GM18511 (cell line): ENCODE measurements around the gene TOB2.
A peak's percentile ranks its signal among the peaks of the same experiment; 100 is the strongest.

Experiments
- ATAC-seq: cut with Tn5 transposase; IDR thresholded peaks from one replicate; pipeline ENCODE4 v1.9.1; 2021; ENCODE audit warnings: mild to moderate bottlenecking, moderate library complexity; ENCODE audit not compliant: unreplicated experiment

The TOB2 gene, protein sequence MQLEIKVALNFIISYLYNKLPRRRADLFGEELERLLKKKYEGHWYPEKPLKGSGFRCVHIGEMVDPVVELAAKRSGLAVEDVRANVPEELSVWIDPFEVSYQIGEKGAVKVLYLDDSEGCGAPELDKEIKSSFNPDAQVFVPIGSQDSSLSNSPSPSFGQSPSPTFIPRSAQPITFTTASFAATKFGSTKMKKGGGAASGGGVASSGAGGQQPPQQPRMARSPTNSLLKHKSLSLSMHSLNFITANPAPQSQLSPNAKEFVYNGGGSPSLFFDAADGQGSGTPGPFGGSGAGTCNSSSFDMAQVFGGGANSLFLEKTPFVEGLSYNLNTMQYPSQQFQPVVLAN

DNA sequence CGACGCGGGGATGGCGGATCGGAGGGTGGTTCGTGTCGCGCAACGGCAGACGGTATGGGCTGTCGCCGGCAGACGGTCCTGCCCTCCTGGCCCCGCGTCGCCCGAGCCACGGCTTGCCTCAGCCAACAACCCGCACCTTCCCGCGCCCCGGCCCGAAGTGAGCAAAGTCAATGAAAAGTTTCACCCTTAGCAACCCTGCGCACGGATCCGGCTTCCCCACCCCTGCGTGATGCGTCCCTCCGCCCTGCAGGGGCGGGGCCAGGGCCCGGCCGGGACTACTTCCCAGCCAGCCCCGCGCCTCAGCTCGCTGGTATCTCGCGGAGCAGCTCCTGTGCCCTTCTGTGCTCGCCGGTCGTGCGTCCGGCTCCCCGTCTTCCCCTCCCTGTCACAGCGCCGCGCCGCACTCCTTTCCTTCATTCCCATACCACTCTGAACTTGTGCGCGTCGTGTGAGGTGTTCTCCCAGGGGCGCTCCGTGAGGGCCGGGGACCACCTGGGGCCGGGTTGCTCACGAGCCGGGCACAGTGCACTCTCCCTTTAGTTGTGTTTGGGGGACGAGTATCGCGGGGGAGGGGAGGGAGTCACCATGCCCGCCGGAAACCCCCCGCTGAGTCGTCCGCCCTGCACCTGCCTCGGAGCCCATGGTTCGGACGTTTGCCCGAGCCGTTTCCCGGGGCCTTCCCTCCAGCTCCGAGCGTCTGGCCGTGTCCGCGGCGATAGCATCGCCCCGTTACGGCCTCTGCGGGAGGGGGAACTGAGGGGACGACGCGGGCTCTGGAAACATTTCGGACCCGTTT lies at the start of gene TOB2:
TSS of gene TOB2 (minus strand) at position 163 of the 796 bp plus-strand sequence. CDS start 9,456 bp downstream, outside the sequence.
- peak; percentile 40 for ATAC-seq

DNA sequence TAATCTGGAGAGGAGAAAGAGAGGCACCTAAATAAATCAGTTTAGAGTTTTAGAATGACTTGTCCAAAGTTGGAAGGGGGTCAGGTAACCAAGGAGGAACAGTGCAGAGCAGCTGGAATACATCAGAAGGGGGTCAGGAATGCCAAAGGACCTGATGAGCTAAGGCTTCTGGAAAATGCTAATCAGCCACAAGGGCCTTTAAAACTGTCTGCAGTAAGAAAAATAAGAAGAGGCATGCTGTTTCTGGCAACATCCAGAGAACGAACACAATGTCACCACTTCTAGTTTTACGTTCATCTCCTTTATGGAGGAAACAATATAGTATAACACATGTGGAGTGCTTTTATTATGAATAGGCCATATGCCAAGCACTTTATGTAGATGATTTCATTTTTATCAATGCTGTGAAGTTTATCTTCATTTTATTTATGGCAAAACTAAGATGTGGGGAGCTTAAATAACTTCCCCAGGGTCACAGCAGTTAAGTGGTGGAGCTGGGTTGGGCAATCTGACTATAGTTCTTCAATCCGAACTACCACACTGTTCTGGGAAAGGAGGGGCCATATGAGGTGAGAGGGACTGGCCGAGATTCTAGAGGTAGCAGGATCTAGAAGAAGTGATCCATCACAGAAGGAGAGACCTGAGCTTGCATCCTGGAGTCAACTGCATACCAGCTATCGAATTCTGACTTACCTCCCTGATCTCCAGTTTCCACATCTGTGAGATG lies 44.9 kb upstream of the TOB2 start:
- no peak for ATAC-seq

DNA sequence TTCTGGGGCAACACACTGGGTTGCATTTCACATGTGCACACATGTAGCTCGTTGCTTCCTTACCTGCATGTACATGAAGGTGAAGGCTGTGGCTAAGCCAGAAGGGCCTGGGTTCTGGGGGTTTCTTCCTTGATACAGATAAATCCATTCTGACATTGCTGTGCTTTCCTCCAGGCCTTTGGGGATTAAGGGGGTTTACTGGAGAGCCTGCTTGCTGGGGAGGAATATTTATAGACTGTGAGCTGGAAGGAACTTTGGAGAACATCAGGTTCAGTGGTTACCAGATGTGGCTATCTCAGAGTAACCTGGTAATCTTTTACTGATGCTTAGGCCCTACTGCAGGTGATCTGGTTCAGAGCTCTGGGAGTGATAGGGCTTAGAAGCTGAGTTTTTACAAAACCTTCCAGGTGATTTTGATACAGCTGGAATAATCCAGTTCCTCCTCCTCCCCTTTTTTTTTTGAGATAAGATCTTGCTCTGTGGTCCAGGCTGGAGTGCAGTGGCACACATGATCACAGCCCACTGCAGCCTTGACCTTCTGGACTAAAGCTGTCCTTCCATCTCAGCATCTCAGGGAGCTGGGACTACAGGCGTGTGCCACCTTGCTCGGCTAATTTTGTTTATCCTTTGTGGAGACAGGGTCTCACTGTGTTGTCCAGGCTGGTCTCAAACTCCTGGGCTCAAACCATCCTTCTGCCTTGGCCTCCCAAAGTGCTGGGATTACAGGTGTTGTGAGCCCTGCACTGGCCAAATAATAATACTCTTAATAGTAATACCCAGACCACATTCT lies 42.2 kb upstream of the TOB2 start:
- no peak for ATAC-seq

DNA sequence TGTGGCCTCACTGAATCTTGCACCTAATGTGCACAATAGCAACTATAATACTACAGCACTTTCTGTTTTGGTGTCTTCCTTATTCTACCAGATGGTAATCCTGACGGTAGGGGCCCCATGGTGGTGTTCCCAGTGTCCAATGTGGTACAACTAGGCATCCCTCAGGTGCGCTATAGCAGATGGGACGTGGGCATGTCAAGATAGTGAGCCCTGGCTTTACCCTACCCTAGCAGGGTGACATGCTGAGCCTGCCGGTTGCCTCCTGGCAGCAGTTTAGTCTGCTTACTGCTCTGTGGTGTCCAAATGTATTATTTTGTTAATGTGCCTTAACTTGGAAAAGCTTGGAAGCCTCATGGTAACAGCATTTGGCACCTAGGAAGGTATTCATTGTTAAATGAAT lies 41.5 kb upstream of the TOB2 start:
- no peak for ATAC-seq

DNA sequence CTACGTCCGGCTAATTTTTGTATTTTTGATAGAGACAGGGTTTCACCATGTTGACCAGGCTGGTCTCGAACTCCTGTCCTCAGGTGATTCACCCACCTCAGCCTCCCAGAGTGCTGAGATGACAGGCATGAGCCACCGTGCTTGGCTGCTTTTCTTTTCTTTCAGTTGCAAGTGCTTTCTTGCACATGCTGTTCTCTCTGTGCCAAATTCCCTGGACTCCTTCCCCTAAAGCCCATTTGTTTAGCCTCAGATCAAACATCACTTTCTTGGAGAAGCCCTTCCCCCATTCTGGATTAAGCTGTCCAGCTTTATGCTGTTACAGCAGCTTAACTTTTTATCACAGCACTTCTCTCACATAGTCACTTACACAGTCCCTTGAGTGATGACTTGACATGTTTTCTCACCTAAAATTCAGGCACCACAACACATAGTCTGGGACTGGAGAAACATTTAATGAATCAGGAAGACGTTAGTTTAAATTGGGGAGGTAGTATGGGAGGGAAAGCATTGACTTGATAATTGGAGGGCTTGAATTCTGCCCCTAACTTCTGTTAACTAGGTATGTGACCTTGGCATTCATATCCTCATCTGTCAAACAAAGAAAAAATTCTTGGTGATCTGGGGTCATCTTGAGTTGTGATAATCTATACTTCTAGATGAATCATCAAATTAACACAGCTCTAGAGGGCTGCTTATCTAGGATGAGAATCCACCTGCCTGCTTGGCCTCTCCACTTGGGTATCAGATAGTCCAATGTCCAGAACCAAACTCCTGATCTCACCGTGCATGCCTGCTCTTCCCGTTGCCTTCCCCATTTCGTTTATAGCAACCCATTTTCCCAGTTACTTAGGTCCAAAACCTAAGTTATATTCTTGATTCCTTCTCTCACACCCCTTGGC lies 40.7 kb upstream of the TOB2 start:
- ATAC-seq: no peak

DNA sequence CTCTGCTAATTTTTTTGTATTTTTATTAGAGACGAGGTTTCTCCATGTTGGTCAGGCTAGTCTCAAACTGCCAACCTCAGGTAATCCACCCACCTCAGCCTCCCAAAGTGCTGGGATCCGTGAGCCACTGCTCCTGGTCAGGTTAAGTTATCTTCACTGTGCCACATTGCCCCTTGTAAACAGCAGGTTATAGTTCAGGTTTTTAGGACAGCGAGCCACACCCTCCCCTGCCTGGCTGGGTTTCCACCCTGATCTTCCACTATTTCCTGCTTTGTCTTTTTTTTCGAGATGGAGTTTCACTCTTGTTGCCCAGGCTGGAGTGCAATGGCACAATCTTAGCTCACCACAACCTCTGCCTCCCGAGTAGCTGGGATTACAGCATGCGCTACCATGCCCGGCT lies 38.4 kb upstream of the TOB2 start:
- ATAC-seq: no peak

DNA sequence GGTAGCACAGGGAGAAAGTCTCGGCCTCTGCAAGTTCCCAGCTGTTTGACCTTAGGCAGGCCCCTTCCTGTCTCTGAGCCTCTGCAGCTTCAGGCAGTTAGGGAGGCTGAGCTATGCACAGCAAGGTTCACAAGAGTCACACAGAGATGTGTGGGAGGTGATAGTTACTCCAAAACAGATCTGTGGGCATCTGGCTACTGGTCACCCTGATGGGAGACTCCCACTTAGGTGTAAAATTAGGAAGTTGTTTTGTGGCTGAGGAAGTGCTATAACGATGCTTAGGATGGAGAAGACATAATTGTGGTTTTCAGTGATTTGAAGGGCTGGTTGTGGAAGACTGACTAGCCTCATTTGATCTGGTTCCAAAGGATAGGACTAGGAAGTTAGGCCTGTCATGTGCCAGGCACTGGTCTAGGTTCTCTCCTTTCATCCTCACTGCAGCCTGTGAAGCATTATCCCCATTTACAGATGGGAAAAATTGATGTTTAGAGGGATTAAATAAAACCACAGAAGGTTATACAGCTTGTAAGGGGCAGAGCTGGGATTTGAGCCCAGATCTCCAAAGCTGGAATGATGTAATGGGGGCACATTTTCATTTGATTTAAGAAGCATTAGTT lies 35.8 kb upstream of the TOB2 start:
- no peak for ATAC-seq

DNA sequence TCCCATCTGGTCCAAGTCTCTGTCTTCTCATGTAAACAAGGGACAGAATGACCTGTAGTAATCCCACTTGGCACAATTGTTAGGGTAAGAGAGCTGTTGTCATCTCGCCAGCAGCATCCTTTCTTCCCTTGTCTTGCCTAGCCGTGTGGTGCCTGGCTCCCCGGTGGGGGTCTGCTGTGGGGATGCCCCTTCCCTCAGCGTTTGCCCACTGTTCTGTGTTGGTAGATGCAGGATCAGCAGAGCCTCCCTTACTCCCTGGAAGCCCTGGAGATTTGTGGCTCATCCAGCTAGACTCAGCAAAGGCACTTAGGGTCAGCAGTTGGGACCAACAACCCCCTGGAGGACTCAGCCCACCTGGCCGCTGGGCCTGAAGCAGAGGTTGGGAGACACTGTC lies 35.3 kb upstream of the TOB2 start:
- ATAC-seq: no peak

DNA sequence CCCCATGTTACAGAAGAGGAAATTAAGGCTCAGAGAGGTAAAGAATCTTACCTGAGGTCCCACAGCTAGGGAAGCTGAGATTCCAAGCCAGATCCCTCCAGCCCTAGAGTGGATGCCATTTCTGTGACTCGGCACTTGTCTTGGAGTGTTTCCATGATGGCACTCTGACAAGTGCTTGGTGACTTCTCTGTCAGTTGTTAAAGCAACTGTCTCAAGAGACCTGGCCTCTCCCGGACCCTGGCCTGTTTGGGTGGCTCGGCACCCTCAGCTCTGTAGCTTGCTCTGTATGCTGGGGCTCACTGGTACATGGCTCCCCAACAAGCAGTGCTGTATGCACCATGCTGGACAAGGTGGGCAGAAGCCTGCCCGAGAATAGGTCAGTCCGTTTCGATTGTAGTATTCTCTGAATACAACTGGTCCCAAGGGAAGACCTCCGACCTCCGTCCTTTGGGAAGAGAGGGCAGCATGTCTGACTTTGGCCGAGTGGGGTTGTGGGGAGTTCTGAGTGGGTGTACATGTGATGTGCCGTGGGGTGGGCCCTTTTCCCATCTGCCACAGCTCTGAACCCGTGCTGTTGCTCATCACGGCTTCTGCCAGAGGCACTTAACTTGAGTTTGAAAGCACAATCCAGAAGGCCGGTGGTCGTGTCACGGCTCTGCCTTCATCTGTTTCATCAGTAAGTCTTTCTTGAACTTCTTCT lies 34.7 kb upstream of the TOB2 start:
- ATAC-seq: no peak

DNA sequence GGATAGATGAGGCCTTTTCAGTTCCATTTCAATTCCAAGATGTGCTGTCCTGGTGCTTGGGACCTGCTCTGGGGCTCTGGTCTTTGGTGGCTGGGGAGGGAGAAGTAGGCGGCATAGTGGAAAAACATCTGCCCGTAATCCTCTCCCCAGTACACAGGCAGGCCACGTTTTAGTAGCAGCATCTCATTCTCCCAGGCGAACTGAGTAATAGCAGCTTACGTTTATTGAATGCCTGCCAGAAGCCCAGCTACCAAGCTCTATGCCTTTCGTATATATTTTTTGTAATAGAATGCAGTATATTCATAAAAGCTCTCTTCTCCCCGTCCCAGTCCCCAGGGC lies 33.8 kb upstream of the TOB2 start:
- no peak for ATAC-seq

DNA sequence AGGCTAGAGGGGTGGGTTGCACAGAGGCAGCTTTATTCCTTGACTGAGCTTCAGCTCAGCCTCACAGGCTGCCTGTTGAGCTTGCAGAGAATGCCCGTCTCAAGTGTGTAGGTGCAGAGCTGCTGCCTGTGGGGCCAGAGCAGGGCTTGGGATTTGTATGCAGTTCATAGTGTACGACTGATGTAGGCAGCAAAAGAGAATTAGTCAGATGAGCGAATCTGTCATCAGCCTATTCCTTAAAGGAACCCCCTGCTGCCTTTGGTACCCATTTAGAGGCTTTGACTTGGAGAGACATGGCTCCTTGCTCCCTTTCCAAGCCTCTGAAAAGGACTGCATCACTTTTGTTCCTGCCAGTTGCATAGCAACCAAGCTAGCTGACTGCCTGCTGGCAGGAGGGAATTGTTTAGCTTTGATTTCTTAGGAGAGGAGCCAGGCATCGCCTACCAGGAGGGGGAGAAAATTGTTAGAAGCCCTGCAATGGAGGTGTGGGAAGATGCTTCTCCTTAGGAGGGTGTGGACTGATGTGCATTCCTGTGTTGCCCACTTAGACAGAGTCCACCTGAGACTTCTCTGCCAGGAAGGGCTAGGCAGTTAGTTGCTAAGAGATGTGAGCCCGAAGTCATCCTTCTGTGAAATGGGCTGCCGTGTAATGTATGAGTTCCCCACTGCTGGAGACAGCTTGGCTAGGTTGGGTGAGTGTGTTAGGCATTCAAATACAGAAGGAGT lies 33.2 kb upstream of the TOB2 start:
- no peak for ATAC-seq

DNA sequence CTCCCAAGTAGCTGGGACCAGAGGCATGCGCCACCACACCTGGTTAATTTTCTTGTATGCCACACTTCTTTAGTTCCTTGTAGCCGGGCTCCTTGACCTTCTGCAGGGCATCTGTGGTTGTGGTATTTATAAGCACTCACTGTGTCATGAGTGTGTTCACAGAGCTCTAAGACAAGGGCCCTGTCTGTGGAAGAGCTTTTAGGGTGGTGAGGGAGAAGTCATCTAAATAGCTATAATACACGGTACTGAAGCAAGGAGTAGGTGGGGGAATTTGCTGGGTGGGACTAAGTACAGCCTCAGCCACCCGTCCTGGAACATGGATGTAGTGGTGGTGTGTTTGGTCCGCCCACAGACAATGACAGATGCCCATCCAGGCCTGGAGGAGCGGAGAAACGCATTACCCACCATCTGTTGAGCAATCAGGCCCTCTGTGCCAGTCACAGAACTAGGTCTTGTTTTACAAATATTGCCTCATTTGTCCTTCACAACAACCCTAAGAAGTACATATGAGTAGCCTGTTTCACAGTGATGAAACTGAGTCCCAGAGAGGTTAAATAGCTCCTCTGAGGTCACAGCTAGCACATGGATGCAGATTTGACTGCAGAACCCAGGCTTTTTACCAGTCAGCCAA lies 32.4 kb upstream of the TOB2 start:
- ATAC-seq: no peak

DNA sequence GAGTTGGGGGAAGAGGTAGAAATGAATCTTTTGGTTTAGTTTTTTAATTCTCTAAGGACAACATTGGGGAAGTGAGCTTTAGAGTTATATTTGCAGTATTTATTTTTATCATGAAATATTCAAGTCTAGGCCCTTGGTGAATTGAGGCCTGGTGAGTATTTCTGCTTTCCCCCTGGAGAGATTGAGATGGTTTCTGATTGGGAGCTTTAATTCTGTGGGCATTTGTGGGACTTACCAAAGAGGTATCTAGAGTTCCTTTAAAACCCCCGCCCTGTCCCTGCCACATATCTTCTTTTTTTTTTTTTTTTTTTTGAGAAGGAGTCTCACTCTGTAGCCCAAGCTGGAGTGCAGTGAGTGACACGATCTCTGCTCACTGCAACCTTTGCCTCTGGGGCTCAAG lies 31.9 kb upstream of the TOB2 start:
- ATAC-seq: no peak

DNA sequence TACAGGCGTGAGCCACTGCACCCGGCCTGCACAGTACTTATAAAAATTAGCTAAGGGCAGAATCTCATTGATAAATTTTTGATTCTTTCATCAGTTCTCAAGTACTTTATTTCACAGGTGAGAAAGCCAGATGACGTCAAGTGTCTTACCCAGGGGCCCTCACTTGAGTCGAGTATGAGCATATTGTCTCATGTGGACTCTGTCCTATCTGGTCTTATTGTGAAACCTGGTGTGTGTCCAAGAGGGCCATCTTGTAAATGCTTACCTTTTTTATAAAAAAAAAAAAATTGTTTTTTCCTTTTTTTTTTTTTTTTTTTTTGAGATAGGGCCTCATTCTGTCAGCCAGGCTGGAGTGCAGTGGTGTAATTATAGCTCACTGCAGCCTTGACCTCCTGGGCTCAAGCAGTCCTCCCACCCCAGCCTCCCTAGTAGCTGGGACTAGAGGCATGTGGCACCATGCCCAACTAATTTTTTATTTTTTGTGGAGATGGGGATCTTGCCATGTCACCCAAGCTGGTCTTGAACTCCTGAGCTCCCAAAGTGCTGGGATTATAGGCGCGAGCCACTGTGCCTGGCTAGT lies 28.4 kb upstream of the TOB2 start:
- ATAC-seq: no peak

DNA sequence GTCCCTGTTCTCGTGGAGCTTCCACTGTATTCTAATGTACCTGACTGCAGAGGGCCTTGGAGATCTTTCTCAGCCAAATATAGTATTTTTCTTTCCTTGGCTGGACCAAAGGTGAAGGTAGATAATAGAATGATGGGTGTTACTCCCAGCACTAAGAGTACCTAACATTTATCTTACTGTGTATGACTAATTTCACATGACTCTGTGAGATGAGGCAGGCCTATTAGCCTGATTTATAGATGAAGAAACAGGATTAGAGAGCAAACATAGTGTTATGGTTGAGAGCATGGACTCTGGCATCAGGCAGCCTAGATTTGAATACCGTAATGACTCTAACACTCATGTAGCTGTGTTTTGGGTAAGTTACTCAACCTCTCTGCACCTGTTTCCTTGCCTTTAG lies 25.0 kb upstream of the TOB2 start:
- no peak for ATAC-seq

DNA sequence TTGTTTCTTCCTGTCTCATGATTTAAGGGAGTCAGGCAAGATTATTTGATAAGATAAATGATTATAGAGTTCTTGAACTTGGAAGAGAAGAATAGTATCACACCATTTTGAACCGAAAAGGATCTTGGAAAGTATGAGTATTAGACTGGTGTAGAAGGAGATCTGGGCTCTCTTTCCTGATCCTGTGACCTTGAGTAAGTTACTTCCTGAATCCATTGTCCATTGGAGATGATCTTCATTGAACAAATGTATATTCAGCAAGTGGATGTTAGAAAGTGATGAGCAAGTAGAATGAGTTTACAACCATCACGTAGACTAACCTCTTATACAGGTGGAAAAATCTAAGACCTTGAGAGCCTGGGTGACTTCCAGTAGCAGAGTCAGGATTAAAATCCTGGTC lies 24.3 kb upstream of the TOB2 start:
- ATAC-seq: no peak

DNA sequence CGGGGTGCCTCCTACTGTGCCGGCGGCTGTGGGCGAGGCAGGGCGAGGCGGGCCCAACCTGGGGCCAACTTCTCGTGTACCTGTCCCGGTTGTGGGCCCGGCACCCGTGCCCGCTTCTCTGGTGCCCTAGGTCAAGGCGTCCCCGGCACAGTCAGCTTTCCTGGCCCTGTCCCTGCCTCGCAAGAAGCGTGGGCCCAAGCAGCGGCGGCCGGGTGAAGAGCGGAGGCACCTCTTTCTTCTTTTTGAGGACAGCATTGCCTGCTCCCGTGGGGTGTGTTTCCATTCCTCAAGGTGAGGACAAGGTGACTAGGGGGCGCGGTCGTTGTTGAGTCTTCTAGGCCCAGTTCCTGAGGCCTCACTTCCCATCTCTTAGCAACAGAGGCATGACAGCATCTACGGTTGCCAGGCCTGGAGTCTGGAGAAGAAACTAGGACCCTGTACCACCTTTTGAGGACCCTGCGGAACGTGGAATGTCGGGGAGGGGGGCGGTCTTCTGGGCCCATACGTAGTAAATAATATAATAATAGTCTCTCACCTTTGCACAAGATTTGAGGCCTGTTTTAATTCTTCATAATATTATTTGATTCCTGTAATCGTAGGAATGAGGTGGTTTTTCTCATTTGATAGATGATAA lies 22.7 kb upstream of the TOB2 start:
- ATAC-seq: peak; percentile 30
